Endothelial cell of umbilical vein (primary cell): ENCODE data around the gene B4GALNT1. TPM values are rescaled to one million over a fixed set of nuclear protein-coding genes. Genes with fewer than 3 reads are reported as not detected.
A peak's percentile ranks its signal among the peaks of the same experiment; 100 is the strongest.

Experiments
- Bru-seq: library from RNA; stranded (reverse); fragments of 400-500 nt; gene quantifications from one replicate; lab custom pipeline; 2021; lab: Mats Ljungman, UMichigan
- BruChase-seq, 2 experiments: library from RNA; stranded (reverse); fragments of 400-500 nt; gene quantifications; one replicate each; lab custom pipeline; 2021; lab: Mats Ljungman, UMichigan
- BruUV-seq: library from RNA; stranded (reverse); fragments of 400-500 nt; replicated peaks from 2 replicates; lab custom pipeline; 2021; lab: Mats Ljungman, UMichigan
- CTCF ChIA-PET: fragments of 300-600, 350-600 bp; sonication (Branson Sonifier 250); formaldehyde crosslinking; loops from one replicate; lab custom pipeline; 2021; ENCODE audit warnings: antibody characterized with exemption, inconsistent platforms; lab: Charles Lee
- POLR2A ChIA-PET: fragments of 300-600, 350-600 bp; sonication (Branson Sonifier 250); formaldehyde crosslinking; loops from one replicate; lab custom pipeline; 2021; ENCODE audit warnings: antibody characterized with exemption, inconsistent platforms; lab: Charles Lee
- DNase-seq: peaks from one replicate; pipeline ENCODE4 v3.0.0-alpha.2; 2011; ENCODE audit warnings: low read depth, low spot score
- FAIRE-seq: peaks from 2 replicates; lab custom pipeline; 2011; peaks lifted over from hg19 to GRCh38; lab: Jason Lieb, UNC
- H2AFZ ChIP-seq: 2 replicates; pipeline ENCODE4 v1.6.0; 2012; ENCODE audit warnings: low read depth, low read length, control low read depth, inconsistent platforms
- H3K27ac ChIP-seq: 2 replicates; pipeline ENCODE4 v1.5.1; 2011; ENCODE audit warnings: low read depth, mild to moderate bottlenecking, control low read depth, low read length, moderate library complexity; ENCODE audit not compliant: insufficient read depth
- H3K27me3 ChIP-seq, 2 experiments: 2 replicates each; pipeline versions ENCODE4 v1.6.0 to v1.6.1; 2011; ENCODE audit warnings: low read length in 2 of 2, mixed read lengths in 1 of 2; ENCODE audit not compliant: control insufficient read depth in 2 of 2, insufficient read depth in 2 of 2
- H3K36me3 ChIP-seq, 2 experiments: 2 replicates in 1 of 2; 3 replicates in 1 of 2; pipeline ENCODE4 v1.5.1; 2011; ENCODE audit warnings: low read length in 2 of 2, mild to moderate bottlenecking in 1 of 2, moderate library complexity in 1 of 2; ENCODE audit not compliant: control insufficient read depth in 2 of 2, insufficient read depth in 2 of 2; ENCODE audit errors: extremely low read depth in 1 of 2
- H3K4me1 ChIP-seq: 3 replicates; pipeline ENCODE4 v1.5.1; 2011; ENCODE audit warnings: mild to moderate bottlenecking, low read length; ENCODE audit not compliant: control insufficient read depth, insufficient read depth; ENCODE audit errors: extremely low read depth
- H3K4me2 ChIP-seq: 2 replicates; pipeline ENCODE4 v1.6.1; 2011; ENCODE audit warnings: low read length, control low read depth, mixed read lengths; ENCODE audit not compliant: insufficient read depth
- H3K4me3 ChIP-seq, 3 experiments: fragments of 200-600 bp in 1 of 3; sonication (generic), shearing (Covaris generic) in 1 of 3; replicated peaks in 1 of 3; 2 replicates each; pipeline ENCODE4 v1.5.1; 2011 to 2016; ENCODE audit warnings: control low read depth in 3 of 3, low read length in 3 of 3, mild to moderate bottlenecking in 2 of 3, inconsistent platforms in 1 of 3, low read depth in 1 of 3, moderate library complexity in 1 of 3; ENCODE audit not compliant: insufficient read depth in 1 of 3
- H3K79me2 ChIP-seq: 2 replicates; pipeline ENCODE4 v1.6.0; 2012; ENCODE audit warnings: low read length, inconsistent platforms; ENCODE audit not compliant: control insufficient read depth, insufficient read depth
- H3K9ac ChIP-seq: replicated peaks from 2 replicates; pipeline ENCODE3; 2011; ENCODE audit warnings: low read length, control low read depth; ENCODE audit not compliant: insufficient read depth; ENCODE audit errors: extremely low read depth
- H3K9me1 ChIP-seq: replicated peaks from 3 replicates; pipeline ENCODE4 v1.6.0; 2011; ENCODE audit warnings: mild to moderate bottlenecking, low read length; ENCODE audit not compliant: control insufficient read depth, insufficient read depth; ENCODE audit errors: extremely low read depth
- H3K9me3 ChIP-seq: replicated peaks from 2 replicates; pipeline ENCODE4 v1.5.1; 2012; ENCODE audit warnings: low read length, inconsistent platforms; ENCODE audit not compliant: control insufficient read depth, insufficient read depth
- H4K20me1 ChIP-seq: replicated peaks from 2 replicates; pipeline ENCODE3; 2011; ENCODE audit warnings: mild to moderate bottlenecking, low read length; ENCODE audit not compliant: control insufficient read depth, insufficient read depth; ENCODE audit errors: extremely low read depth
- FOS ChIP-seq: IDR thresholded peaks from 2 replicates; pipeline ENCODE4 v1.6.1; 2011; ENCODE audit warnings: mild to moderate bottlenecking, low read length, moderate library complexity, borderline replicate concordance; ENCODE audit not compliant: insufficient read depth
- GATA2 ChIP-seq: IDR thresholded peaks from 2 replicates; pipeline ENCODE4 v1.7.0; 2011; ENCODE audit warnings: low read depth, mild to moderate bottlenecking, moderate library complexity, mixed read lengths, low read length; ENCODE audit not compliant: insufficient read length, insufficient read depth
- JUN ChIP-seq: IDR thresholded peaks from 2 replicates; pipeline ENCODE4 v1.6.1; 2011; ENCODE audit warnings: borderline replicate concordance, low read depth; ENCODE audit not compliant: insufficient read length, insufficient read depth
- dilution Hi-C: fragments of 300-500 bp; cut with MboI; formaldehyde crosslinking; loops from one replicate; pipeline ENCODE4 v1.15.0; 2019; ENCODE audit warnings: low sequenced_read_pairs; ENCODE audit not compliant: extremely low pct_ligation_motif_present
- intact Hi-C: fragments of 100-400 bp; cut with micrococcal nuclease; formaldehyde crosslinking; loops from one replicate; pipeline ENCODE4 v1.10.0; 2022
- long read RNA-seq: library from polyadenylated mRNA; stranded (forward); transcript quantifications from one replicate; pipeline ENCODE4 v2.0.0, GENCODE V29; 2021
- polyA minus RNA-seq, 3 experiments: library from RNA; depleted of rRNA, polyadenylated mRNA; stranded (reverse); fragments of >200 nt; gene quantifications; 1 replicate in 1 of 3; 2 replicates in 2 of 3; pipeline ENCODE4 v1.2.3, GENCODE V29; 2011
- polyA plus RNA-seq, 4 experiments: library from polyadenylated mRNA; depleted of rRNA in 3 of 4; stranded (reverse) in 3 of 4; unstranded in 1 of 4; fragments of >200 nt; gene quantifications; 2 replicates each; pipeline versions ENCODE4 v1.2.1 to v1.2.3, GENCODE V29; 2011 to 2012; ENCODE audit warnings: missing spikeins in 1 of 4
- total RNA-seq: library from RNA; stranded (reverse); gene quantifications from 2 replicates; pipeline ENCODE4 v1.2.3, GENCODE V29; 2021
- TF ChIP-seq, protein P1 (sequence below), 2 donors: IDR thresholded peaks; 1 replicate in 1 of 2; 2 replicates in 1 of 2; pipeline ENCODE4 v1.5.1; 2011; ENCODE audit warnings: low read length in 2 of 2, mild to moderate bottlenecking in 2 of 2, moderate library complexity in 2 of 2, control low read depth in 1 of 2, inconsistent platforms in 1 of 2, low read depth in 1 of 2; ENCODE audit not compliant: insufficient read depth in 1 of 2; ENCODE audit errors: extremely low read depth in 1 of 2

The B4GALNT1 gene
- 0.25 and 0.35 TPM in 2 replicates for total RNA-seq
- polyA plus RNA-seq: 0.24 and 0.33 TPM in 2 replicates
- 0.08 and 0.20 TPM in 2 replicates for polyA plus RNA-seq (2011; cell fraction: cytosol; rRNA removed)
- polyA plus RNA-seq (2011; cell fraction: nucleus; rRNA removed): 0.32 and 0.33 TPM in 2 replicates
- polyA plus RNA-seq (2012): 0.87 and 1.00 TPM in 2 replicates
- polyA minus RNA-seq: 0.66 and 0.81 TPM in 2 replicates
- 8.1 TPM for polyA minus RNA-seq (2011; cell fraction: cytosol; rRNA and poly(A)+ RNA removed)
- 0.63 TPM in 1 of 2 replicates, not detected in the other for polyA minus RNA-seq (2011; cell fraction: nucleus; rRNA and poly(A)+ RNA removed)
- Bru-seq, nascent RNA: percentile 13 among the genes with signal in this experiment
- BruChase-seq, experiment 1, labeled RNA remaining after a 6-hour chase: not detected
- BruChase-seq, experiment 2, labeled RNA remaining after a 2-hour chase: not detected
- long read RNA-seq: 0 reads

DNA sequence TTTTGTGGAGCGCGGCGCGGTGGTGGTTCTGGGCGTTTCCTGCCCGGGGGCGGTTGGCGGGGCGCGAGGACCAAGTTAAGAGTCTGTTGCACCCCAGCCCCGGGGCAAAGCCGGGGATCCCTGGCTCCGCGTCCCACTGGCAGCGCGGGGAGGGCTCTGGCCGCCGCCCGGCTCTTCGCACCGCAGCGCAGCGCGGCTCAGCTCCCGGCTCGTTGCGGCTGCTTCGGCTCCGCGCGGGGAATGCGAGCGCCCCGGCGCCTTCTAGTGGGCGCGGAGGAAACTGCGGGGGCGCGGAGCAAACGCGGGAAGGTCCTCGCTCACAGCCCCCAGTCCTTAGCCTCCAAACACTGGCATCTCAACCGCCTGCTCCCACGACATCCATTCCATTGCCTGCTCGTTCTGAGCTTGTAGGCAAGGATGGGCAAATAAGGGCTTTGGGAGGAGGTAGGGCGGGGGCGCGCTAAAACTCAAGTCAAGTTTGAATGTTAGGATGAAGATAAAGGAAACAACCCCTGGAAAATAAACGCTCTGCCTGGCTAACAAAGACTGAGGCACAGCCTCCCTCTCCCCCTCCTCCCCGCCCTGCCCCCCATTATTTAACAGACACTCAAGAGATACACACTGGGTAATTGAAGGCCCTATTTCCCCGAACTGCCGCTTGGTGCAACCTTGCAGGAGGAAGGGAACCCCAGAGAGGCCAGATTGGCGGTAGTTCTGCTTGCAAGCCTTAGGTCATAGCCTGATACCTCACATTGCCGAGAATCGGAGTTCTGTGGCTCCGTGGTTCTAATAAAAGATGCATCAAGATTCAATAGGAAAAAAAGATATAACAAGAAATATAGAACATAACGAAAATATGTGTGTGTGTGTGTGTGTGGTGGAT, at the start of gene B4GALNT1:
TSS of gene B4GALNT1 (minus strand) at position 244 of the 883 bp plus-strand sequence. CDS start 1,069 bp downstream, outside the sequence.
- BruUV-seq: no TSS peak
- Histone ChIP-seq H3K4me1 (no peaks in the 10 kb centered on the region), H3K4me2 (peak within 1 kb of the TSS; percentile 66), H4K20me1 (no peaks in the 10 kb centered on the region), H3K9ac (no peak within 1 kb of the TSS), H3K9me1 (no peaks in the 10 kb centered on the region), H3K79me2 (no peaks in the 10 kb centered on the region), H2AFZ (peak within 1 kb of the TSS; percentile 67), H3K27ac (no peak within 1 kb of the TSS), H3K36me3 (no peaks in the 10 kb centered on the region), H3K4me3 (peak within 1 kb of the TSS in 2 of 3 experiments; percentile 24 to 36), H3K27me3 (peaks cover 27 to 39% of the 10 kb centered on the region in 2 experiments), H3K9me3 (no peaks in the 10 kb centered on the region)
- CTCF ChIA-PET: interaction anchor here (0.6 to 6.8 kb wide), 25 partner anchors 10 to 175 kb away, joined by 3 to 126 read pairs (median 4); partner anchors contain the start of genes ARHGEF25, GLI1 and OS9
- POLR2A ChIA-PET: no interaction called here
- DNase-seq (peak; percentile 61), FAIRE-seq (no peak)
- no peak for TF ChIP-seq GATA2
- peak; percentile 32 for TF ChIP-seq FOS
- TF ChIP-seq, protein P1, sequence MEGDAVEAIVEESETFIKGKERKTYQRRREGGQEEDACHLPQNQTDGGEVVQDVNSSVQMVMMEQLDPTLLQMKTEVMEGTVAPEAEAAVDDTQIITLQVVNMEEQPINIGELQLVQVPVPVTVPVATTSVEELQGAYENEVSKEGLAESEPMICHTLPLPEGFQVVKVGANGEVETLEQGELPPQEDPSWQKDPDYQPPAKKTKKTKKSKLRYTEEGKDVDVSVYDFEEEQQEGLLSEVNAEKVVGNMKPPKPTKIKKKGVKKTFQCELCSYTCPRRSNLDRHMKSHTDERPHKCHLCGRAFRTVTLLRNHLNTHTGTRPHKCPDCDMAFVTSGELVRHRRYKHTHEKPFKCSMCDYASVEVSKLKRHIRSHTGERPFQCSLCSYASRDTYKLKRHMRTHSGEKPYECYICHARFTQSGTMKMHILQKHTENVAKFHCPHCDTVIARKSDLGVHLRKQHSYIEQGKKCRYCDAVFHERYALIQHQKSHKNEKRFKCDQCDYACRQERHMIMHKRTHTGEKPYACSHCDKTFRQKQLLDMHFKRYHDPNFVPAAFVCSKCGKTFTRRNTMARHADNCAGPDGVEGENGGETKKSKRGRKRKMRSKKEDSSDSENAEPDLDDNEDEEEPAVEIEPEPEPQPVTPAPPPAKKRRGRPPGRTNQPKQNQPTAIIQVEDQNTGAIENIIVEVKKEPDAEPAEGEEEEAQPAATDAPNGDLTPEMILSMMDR (IDR thresholded peaks at IDR 0.05; ENCODE audit: extremely low read depth in 1 of 2, insufficient read depth in 1 of 2, low read depth in 1 of 2, low read length in 2 of 2): peak; percentile 84 to 94
- TF ChIP-seq JUN: no peak
- intact Hi-C loops: loop anchor here (1.0 kb wide), 2 partner anchors 12 to 50 kb away; no protein-coding TSS in a partner anchor
- dilution Hi-C loops: no loop called here
